ENCODE results near the gene LIME1.

The LIME1 gene

GRCh38 chr20:63739130-63740069 is 2.9 kb downstream of the LIME1 start, which contains the start of gene SLC2A4RG:
Gene SLC2A4RG, plus strand, starts transcription at chr20:63739776. Its CDS starts 137 bp downstream, at chr20:63739913.
- peak; percentile 82 for DNase-seq

- DNase-seq = peak; percentile 33
Measured at GRCh38 chr20:63740070-63740626, 3.7 kb downstream of the LIME1 start.

- peak; percentile 80 for DNase-seq
Measured at GRCh38 chr20:63740627-63741353, 4.3 kb downstream of the LIME1 start.

GRCh38 chr20:63741354-63741675 is 4.9 kb downstream of the LIME1 start:
- DNase-seq = no peak

GRCh38 chr20:63741676-63742380 is 5.4 kb downstream of the LIME1 start:
- no peak for DNase-seq

- DNase-seq = no peak
Measured at GRCh38 chr20:63742381-63743024, 6.0 kb downstream of the LIME1 start.

GRCh38 chr20:63743210-63743970 is 6.9 kb downstream of the LIME1 start:
- DNase-seq = no peak

- no peak for DNase-seq
Measured at GRCh38 chr20:63744158-63744557, 7.7 kb downstream of the LIME1 start.

GRCh38 chr20:63744574-63745423 is 8.3 kb downstream of the LIME1 start:
- DNase-seq = no peak

GRCh38 chr20:63745424-63745805 is 9.0 kb downstream of the LIME1 start:
- DNase-seq = no peak

GRCh38 chr20:63745961-63746731 is 9.7 kb downstream of the LIME1 start:
- no peak for DNase-seq

GRCh38 chr20:63746751-63747315 is 10.4 kb downstream of the LIME1 start:
- no peak for DNase-seq

GRCh38 chr20:63747622-63748069 is 11.2 kb downstream of the LIME1 start:
- no peak for DNase-seq

- no peak for DNase-seq
Measured at GRCh38 chr20:63748070-63748933, 11.8 kb downstream of the LIME1 start.

GRCh38 chr20:63748934-63749270 is 12.4 kb downstream of the LIME1 start:
- no peak for DNase-seq

- no peak for DNase-seq
Measured at GRCh38 chr20:63749597-63750508, 13.4 kb downstream of the LIME1 start.

GRCh38 chr20:63750807-63751470 is 14.5 kb downstream of the LIME1 start:
- no peak for DNase-seq
